KMS-11 (cell line): ENCODE measurements around the gene PRSS57.
"Not testable (repeated sequence)": the region's sequence is repeated elsewhere in the genome, so short reads cannot be mapped to it uniquely, and the experiment has no call there.

Experiments used
- H2AFZ ChIP-seq: fragments of 200-600 bp; sonication (generic); 2 replicates; pipeline ENCODE4 v1.6.1; 2016; ENCODE audit warnings: antibody characterized with exemption, mixed run types, low read depth
- H3K27ac ChIP-seq: fragments of 200-600 bp; sonication (generic); 2 replicates; pipeline ENCODE4 v1.6.1; 2016; ENCODE audit warnings: mild to moderate bottlenecking, mixed run types
- H3K27me3 ChIP-seq: fragments of 200-600 bp; sonication (generic); 2 replicates; pipeline ENCODE4 v1.6.1; 2017; ENCODE audit warnings: mild to moderate bottlenecking, low read depth, mixed run types, moderate library complexity; ENCODE audit not compliant: insufficient read depth
- H3K36me3 ChIP-seq: fragments of 200-600 bp; sonication (generic); 2 replicates; pipeline ENCODE4 v1.6.1; 2017; ENCODE audit warnings: mild to moderate bottlenecking, mixed run types; ENCODE audit not compliant: insufficient read depth
- H3K4me1 ChIP-seq: fragments of 200-600 bp; sonication (generic); 2 replicates; pipeline ENCODE4 v1.6.1; 2016; ENCODE audit warnings: mild to moderate bottlenecking, low read depth, mixed run types; ENCODE audit not compliant: poor library complexity, severe bottlenecking
- H3K4me2 ChIP-seq: fragments of 200-600 bp; sonication (generic); 2 replicates; pipeline ENCODE4 v1.7.0; 2016; ENCODE audit warnings: mild to moderate bottlenecking, mixed run types
- H3K4me3 ChIP-seq: fragments of 200-600 bp; sonication (generic); IDR thresholded peaks from 2 replicates; pipeline ENCODE4 v1.6.1; 2017; ENCODE audit warnings: low read depth, low read length, mixed read lengths; ENCODE audit not compliant: insufficient read depth
- H3K79me2 ChIP-seq: fragments of 200-600 bp; sonication (generic); 2 replicates; pipeline ENCODE4 v1.6.1; 2016; ENCODE audit warnings: low read depth, mixed run types; ENCODE audit not compliant: insufficient read depth
- H3K9ac ChIP-seq: fragments of 200-600 bp; sonication (generic); 2 replicates; pipeline ENCODE4 v1.6.1; 2016; ENCODE audit warnings: mild to moderate bottlenecking, mixed run types
- H4K20me1 ChIP-seq: fragments of 200-600 bp; sonication (generic); 2 replicates; pipeline ENCODE4 v1.6.1; 2016; ENCODE audit warnings: mild to moderate bottlenecking, mixed run types; ENCODE audit not compliant: insufficient read depth
- CTCF ChIP-seq: fragments of 200-600 bp; sonication (generic); conservative IDR thresholded peaks from 2 replicates; pipeline ENCODE4 v1.6.1; 2017; ENCODE audit warnings: low read depth, mild to moderate bottlenecking, antibody characterized with exemption, low read length, moderate library complexity, mixed read lengths

The PRSS57 gene

GRCh38 chr19:704447-704741 is 9.1 kb upstream of the PRSS57 start:
- no peaks in the 10 kb centered on the region for H4K20me1 ChIP-seq
- no peak overlapping the region for H3K9ac ChIP-seq
- no peak overlapping the region for H3K4me3 ChIP-seq
- no peaks in the 10 kb centered on the region for H3K4me1 ChIP-seq
- no peaks in the 10 kb centered on the region for H3K79me2 ChIP-seq
- TF ChIP-seq CTCF, result no peak
- no peak overlapping the region for H3K27ac ChIP-seq
- H3K4me2 ChIP-seq, result no peak overlapping the region
- no peaks in the 10 kb centered on the region for H3K36me3 ChIP-seq
- H2AFZ ChIP-seq, result no peak overlapping the region
- H3K27me3 ChIP-seq, result peaks cover 61% of the 10 kb centered on the region

GRCh38 chr19:703651-704446 is 8.6 kb upstream of the PRSS57 start:
- no peak overlapping the region for H3K27ac ChIP-seq
- no peak overlapping the region for H3K9ac ChIP-seq
- no peak for TF ChIP-seq CTCF
- H4K20me1 ChIP-seq, result no peaks in the 10 kb centered on the region
- H3K79me2 ChIP-seq, result no peaks in the 10 kb centered on the region
- no peaks in the 10 kb centered on the region for H3K4me1 ChIP-seq
- H3K4me3 ChIP-seq, result no peak overlapping the region
- H2AFZ ChIP-seq, result no peak overlapping the region
- H3K4me2 ChIP-seq, result no peak overlapping the region
- no peaks in the 10 kb centered on the region for H3K36me3 ChIP-seq
- peaks cover 66% of the 10 kb centered on the region for H3K27me3 ChIP-seq

- no peak overlapping the region for H3K9ac ChIP-seq
- H3K27ac ChIP-seq, result no peak overlapping the region
- H4K20me1 ChIP-seq, result no peaks in the 10 kb centered on the region
- no peak for TF ChIP-seq CTCF
- H3K79me2 ChIP-seq, result no peaks in the 10 kb centered on the region
- no peak overlapping the region for H3K4me3 ChIP-seq
- peaks cover 70% of the 10 kb centered on the region for H3K27me3 ChIP-seq
- no peaks in the 10 kb centered on the region for H3K36me3 ChIP-seq
- no peak overlapping the region for H2AFZ ChIP-seq
- H3K4me1 ChIP-seq, result no peaks in the 10 kb centered on the region
- H3K4me2 ChIP-seq, result no peak overlapping the region
Measured at GRCh38 chr19:703329-703650, 8.0 kb upstream of the PRSS57 start.

- peaks cover 71% of the 10 kb centered on the region for H3K27me3 ChIP-seq
- H3K9ac ChIP-seq, H3K4me1 ChIP-seq, H4K20me1 ChIP-seq, H3K4me2 ChIP-seq, H3K4me3 ChIP-seq, H3K79me2 ChIP-seq, H3K36me3 ChIP-seq, H2AFZ ChIP-seq, H3K27ac ChIP-seq: not testable (repeated sequence)
Measured at GRCh38 chr19:702847-703246, 7.6 kb upstream of the PRSS57 start.

- H2AFZ ChIP-seq, H3K27ac ChIP-seq, H3K4me1 ChIP-seq, H3K36me3 ChIP-seq, H4K20me1 ChIP-seq, H3K4me2 ChIP-seq, H3K4me3 ChIP-seq, H3K9ac ChIP-seq, H3K79me2 ChIP-seq: not testable (repeated sequence)
- H3K27me3 ChIP-seq, result peaks cover 66% of the 10 kb centered on the region
Measured at GRCh38 chr19:699885-700284, 4.6 kb upstream of the PRSS57 start.

- H2AFZ ChIP-seq, H3K27ac ChIP-seq, H3K36me3 ChIP-seq, H4K20me1 ChIP-seq, H3K9ac ChIP-seq, H3K79me2 ChIP-seq, H3K4me1 ChIP-seq, H3K4me2 ChIP-seq, H3K4me3 ChIP-seq: not testable (repeated sequence)
- H3K27me3 ChIP-seq, result peaks cover 70% of the 10 kb centered on the region
Measured at GRCh38 chr19:698529-698928, 3.3 kb upstream of the PRSS57 start.
